Measurements from ENCODE around the gene SLC7A11.

- TF ChIP-seq CTCF (conservative IDR thresholded peaks at IDR 0.05; ENCODE audit: low read depth, low read length) = no peak
- TF ChIP-seq EZH2 (IDR thresholded peaks at IDR 0.05; ENCODE audit: borderline replicate concordance, low read depth, low read length, poor library complexity, severe bottlenecking) = no peak
These were observed 33.1 kb downstream of the SLC7A11 start for GRCh38 chr4:138209094-138209493.

Measured in A673 (cell line).